Peyer's patch (tissue), 4 donors: ENCODE results near the gene PLA2G4E.

ENCODE experiments used
- CTCF ChIP-seq, 6 experiments: fragments of 450-650 bp in 4 of 6; fragments of 200-600 bp in 2 of 6; sonication (generic) in 1 of 6; IDR thresholded peaks; one replicate each; pipeline ENCODE4 v1.5.1; 2017 to 2019; ENCODE audit warnings: antibody characterized with exemption in 6 of 6, mild to moderate bottlenecking in 3 of 6, moderate library complexity in 1 of 6
- POLR2A ChIP-seq, 2 donors: fragments of 450-650 bp; IDR thresholded peaks; one replicate each; pipeline ENCODE4 v1.5.1; 2017; ENCODE audit warnings: antibody characterized with exemption in 2 of 2, mild to moderate bottlenecking in 2 of 2, moderate library complexity in 2 of 2

DNA sequence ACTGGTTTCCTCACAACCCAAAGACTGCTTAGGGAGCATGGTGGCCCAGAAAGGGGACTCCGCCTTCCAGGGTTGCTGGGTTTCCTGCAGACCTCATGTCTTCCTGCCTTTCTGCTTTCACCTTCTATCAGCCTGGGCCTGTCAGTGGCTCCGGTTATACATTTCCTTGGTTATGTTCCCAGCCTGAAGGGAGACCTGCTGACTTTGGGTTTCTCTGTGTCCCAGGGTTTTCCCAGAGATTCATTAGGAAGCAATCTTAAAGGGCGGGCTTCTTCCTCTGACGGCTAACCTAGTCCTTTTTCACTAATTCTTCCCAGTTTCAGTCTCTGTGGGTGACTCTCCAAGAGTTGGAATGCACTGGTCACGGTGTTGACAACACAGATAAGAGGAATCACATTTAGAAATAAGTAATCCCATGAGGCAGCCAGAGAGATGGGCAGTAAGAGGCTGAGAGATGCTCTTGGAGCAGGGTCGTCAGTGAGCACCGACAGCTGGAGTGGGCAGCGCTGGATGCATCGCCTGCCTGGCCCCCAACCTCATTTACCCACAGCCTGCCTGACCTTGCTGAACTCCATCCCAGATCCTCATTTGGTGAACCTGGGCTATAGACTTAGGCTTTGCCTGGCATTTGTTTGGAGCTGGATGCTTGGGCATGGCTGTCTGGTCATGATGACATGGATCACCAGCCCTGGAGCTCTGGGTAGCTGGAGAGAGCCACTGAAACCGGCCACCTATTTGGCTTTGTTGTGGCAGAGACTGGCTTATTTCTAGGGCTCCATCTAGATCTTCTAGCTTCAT lies 38.5 kb downstream of the PLA2G4E start:
- no peak for TF ChIP-seq CTCF (IDR thresholded peaks at IDR 0.05)
- TF ChIP-seq POLR2A (IDR thresholded peaks at IDR 0.05): no peak
